Fibroblast of lung (primary cell): ENCODE results near the gene LGI2.

Experiments used
- EZH2 ChIP-seq: IDR thresholded peaks from 2 replicates; pipeline ENCODE4 v1.5.1; 2012; ENCODE audit warnings: low read length, control low read depth, mild to moderate bottlenecking; ENCODE audit errors: missing control alignments
- TF ChIP-seq, protein P1 (sequence below), 2 donors: IDR thresholded peaks in 1 of 2; conservative IDR thresholded peaks in 1 of 2; 1 replicate in 1 of 2; 2 replicates in 1 of 2; pipeline ENCODE4 v1.5.1; 2011 to 2012; ENCODE audit warnings: low read length in 2 of 2, control low read depth in 1 of 2, inconsistent platforms in 1 of 2, low read depth in 1 of 2, mild to moderate bottlenecking in 1 of 2

DNA sequence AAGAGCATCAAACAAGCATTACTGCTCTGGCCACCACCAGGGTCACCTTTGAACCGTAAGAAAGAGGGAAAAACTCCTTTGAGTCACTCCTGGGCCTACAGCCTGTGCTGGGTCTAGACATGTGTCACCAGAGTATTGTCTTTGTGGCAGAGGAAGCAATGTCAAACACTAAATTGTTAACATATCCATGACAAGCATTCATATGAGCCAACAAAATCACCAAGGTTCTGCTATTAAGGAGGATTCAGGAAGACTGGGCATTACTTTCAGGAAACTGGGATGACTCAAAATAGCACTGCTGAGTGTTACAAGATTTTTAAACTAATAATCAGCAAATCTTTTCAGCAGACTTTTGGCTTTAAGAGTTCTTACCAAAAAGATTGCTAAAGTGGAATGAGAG is 28.1 kb downstream of the LGI2 start:
- TF ChIP-seq, protein P1, sequence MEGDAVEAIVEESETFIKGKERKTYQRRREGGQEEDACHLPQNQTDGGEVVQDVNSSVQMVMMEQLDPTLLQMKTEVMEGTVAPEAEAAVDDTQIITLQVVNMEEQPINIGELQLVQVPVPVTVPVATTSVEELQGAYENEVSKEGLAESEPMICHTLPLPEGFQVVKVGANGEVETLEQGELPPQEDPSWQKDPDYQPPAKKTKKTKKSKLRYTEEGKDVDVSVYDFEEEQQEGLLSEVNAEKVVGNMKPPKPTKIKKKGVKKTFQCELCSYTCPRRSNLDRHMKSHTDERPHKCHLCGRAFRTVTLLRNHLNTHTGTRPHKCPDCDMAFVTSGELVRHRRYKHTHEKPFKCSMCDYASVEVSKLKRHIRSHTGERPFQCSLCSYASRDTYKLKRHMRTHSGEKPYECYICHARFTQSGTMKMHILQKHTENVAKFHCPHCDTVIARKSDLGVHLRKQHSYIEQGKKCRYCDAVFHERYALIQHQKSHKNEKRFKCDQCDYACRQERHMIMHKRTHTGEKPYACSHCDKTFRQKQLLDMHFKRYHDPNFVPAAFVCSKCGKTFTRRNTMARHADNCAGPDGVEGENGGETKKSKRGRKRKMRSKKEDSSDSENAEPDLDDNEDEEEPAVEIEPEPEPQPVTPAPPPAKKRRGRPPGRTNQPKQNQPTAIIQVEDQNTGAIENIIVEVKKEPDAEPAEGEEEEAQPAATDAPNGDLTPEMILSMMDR (conservative IDR thresholded peaks at IDR 0.05 in 1 of 2, IDR thresholded peaks at IDR 0.05 in 1 of 2; ENCODE audit: low read depth in 1 of 2, low read length in 2 of 2) = no peak
- no peak for TF ChIP-seq EZH2
